ENCODE data around the gene GALNT4.
A peak's percentile ranks its signal among the peaks of the same experiment; 100 is the strongest.

GALNT4 gene

DNA sequence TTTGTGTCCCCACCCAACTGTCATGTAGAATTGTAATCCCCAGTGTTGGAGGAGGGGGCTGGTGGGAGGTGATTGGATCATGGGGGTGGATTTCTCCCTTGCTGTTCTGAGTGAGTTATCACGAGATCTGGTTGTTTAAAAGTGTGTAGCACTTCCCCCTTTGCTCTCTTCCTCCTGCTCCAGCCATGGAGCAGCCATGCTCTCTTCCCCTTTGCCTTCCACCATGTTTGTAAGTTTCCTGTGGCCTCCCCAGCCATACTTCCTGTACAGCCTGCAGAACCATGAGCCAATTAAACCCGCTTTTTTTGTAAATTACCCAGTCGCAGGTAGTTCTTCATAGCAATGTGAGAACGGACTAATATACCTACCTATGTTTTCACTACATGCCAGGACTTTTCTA is 3.8 kb upstream of the GALNT4 start:
- DNase-seq, result peak; percentile 25

DNA sequence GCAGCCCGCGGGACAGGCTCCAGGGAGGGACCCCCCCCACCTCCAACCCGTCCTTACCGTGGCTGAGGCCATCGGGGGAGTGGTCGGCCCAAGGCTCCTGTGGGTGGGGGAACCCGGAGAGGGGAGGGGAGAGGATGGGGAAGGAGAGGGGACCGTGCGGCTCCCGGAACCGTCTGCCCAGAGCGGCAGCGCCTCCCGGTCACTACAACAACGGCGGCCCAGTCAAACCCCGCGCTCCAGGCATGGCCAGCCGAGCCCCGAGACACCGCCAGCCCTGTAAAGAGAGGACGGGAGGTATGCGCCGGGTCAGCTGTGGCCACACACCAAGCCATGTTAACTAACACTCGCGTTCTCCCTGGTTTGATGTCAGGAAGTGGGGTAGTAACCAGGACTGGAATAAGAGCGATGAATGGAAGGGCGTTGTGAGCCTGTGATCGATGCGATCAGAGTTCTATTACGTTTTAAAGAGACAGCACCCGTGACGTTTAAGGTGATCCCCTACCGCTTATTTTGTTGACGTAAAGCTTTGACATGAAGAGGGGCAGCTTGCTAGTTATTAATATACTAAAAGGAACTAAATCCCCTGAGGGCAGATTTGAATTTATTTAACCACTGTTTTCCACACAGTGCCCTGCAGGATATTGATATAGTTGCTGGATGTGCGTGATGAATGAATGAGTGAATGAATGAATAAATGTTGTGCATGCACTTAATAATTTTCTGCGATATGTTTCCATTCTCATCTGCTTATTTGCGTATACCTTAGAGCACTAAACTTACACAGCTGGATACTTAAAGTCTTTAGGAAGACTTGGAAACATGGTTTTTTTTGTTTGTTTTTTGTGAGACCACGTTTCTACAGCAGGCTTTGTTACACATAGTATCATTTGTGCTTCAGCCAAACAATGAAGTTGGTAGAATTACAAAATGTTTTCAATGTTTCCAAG is 1.5 kb upstream of the GALNT4 start, which contains the start of gene POC1B:
Gene POC1B, minus strand, starts transcription at position 224 of the 947 bp plus-strand sequence. Its CDS starts 152 bp downstream, at position 72.
- peak; percentile 97 for DNase-seq

DNA sequence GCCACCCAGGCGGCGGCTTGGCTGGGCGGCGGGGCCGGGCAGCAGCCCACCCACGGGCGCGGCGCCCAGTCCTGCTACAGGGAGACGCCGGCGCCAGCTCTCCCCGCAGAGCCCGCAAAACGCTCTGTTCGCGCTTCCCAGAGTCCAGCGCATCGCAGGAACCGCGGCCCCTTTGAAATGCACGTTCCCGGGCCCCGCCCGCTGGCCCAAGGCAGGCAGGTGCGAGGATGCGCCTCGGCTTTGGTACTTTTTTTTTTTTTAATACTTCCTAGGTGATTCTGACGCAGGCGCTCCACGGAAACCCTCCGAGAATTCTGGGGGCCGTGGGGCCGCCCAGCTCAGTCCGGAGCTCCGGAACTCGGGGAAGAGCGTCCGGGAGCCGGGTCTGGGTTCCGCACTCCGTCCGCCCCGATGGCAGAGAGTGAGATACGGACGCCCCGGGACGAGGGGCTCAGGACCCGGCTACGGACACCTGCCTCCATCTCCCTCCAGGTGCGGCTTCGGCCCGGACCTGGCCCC is 768 bp upstream of the GALNT4 start:
- DNase-seq, result peak; percentile 82

DNA sequence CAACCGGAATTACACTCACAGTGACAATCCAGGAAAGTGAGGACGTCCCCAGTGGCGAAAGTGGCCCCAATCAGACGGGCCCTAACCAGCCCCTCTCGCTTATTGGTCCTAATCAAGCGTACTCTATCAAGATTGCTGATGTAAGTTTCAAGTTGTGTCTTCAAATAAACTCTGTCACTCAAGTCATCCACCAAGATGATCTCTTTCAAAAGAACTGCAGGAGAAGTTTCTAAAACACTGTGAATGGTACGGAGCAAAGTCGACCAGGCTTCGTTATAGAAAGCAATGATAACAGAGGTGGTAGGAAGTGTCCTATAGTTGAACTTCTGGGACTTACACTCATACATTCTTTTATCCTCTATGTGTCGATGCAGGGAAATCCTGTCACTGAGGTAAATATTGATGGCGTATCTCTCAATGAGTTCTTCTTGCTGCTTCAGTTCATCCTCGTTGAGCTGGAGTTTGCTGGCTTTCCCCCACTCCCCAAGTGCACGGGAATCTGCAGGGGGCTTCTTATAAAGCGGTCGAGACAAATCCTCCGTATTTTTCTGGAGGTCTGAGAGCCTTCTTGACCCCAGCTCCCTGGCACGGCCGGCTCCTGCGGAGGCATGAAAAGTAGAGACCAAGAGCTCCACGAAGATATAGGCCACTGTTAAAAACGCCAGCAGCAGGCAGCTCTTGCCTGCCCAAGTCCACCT is 604 bp downstream of the GALNT4 start:
- DNase-seq, result no peak

DNA sequence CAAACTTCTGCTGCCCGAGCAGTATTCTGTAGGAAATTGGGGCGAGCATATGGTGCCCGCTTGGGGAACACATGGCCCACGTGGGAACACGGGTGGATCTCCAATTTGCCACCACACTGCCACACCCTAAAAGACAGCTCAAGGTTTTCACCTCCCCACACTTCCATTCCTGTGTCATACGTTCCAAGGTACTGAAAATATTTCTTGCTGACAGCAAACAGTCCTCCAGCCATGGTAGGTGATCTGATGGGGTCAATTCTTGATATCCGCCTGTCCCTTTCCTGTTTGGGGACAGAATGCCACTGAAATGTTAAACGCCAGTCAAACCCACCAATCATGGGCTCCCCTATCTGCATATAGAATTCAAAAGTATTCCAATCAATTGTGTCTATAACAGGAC is 1.2 kb downstream of the GALNT4 start:
- no peak for DNase-seq

DNA sequence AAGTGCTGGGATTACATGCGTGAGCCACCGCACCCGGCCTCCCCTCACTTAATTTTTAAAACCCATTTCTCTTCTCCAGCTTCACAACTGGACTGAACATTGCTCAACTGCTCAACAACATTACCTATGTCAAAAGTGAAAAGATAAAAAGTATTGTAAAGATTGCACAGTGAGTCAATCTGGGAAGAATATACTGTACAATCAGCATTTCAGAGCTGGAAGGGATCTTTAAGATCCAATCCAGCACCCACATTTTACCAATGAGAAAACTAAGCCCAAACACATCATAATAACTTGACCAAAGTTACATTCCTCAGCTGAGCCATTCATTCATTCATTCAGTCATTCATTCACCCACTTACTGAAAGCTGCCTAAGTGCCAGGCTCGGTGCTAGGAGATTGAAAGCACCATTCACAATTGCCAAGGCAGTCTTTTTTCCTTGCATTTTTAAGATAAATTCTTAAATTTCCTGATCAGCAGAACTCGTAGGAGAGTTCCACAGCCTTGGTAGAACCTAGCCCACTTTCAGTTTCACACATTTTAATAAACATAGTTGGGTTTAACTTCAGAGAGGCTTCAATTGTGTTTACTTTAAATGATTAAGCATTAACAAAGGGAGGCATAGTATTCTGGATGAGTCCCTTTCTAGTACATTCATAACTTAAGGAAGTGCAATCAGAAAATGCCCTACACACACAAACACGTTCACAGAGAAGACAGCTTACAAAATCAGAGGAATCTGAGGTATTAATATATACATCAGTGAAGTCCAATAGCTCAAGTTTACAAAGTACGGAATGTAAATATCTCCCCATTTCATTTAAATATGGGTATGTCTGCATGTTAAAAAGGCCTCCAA is 3.0 kb downstream of the GALNT4 start:
- DNase-seq, result no peak

DNA sequence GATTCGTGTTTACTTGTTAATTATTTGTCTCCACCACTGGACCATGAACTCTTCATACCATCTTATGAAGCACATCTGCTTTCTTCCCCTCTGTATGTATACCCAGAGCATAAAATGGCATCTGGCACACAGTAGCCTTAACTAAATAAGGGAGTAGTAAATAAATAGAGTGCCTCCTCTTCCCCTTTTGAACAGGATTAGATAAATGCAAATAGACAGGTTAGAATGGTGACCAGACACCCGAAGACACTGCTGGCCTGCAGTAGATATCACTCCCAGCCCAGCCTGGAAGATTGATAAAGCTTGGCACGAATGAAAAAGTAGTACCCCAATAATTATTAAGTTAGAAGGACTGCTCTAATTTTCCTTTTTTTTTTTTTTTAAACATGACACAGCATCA is 6.9 kb downstream of the GALNT4 start:
- no peak for DNase-seq

DNA sequence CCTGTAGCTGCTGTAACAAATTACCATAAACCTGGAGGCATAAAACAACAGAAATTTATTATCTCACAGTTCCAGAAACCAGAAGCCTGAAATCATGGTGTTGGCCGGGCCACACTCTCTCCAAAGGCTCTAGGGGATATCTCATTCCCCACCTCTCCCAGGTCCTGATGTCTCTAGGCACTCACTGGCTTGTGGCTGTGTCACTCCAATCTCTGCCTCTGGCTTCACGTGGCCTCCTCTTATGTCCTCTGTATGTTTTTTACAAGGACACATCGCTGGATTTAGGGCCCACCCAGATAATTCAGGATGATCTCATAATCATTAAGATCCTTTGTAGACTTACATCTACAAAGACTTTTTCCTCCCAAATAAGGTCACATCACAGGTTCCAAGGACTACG is 8.0 kb downstream of the GALNT4 start:
- DNase-seq, result no peak

DNA sequence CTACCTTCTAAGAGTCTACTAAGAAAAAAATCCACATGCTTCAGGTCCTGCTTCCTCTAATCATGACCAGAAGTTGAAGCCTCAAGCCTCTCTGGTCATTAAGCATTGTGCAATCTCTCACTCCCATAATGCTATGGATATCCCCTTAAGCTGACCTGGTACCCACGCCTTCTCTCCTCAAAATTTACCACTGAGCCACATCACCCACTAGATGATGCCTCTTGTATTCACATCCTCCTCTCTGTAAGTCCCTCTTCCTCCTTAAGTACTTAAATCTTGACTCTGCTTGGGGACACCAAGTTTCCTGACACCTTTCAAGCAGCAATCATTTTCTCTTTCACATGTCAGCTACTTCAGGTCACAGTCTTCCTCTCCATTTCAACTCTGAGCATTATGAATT is 9.8 kb downstream of the GALNT4 start:
- DNase-seq, result no peak

DNA sequence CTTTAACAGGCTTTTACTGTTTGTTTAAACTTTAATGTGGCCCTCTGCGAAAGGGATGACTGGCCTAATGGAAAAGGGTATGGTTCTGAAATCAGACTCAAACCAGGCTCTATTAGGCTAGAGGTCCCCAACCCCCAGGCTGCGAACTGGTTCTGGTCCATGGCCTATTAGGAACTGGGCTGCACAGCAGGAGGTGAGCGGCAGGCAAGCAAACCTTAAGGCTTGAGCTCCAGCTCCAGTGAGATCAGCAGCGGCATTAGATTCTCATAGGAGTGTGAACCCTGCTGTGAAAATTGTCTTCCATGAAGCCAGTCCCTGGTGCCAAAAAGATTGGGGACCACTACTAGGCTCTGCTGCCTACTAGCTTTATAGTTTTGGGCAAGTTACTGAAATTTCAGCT is 11.1 kb downstream of the GALNT4 start:
- DNase-seq, result no peak

DNA sequence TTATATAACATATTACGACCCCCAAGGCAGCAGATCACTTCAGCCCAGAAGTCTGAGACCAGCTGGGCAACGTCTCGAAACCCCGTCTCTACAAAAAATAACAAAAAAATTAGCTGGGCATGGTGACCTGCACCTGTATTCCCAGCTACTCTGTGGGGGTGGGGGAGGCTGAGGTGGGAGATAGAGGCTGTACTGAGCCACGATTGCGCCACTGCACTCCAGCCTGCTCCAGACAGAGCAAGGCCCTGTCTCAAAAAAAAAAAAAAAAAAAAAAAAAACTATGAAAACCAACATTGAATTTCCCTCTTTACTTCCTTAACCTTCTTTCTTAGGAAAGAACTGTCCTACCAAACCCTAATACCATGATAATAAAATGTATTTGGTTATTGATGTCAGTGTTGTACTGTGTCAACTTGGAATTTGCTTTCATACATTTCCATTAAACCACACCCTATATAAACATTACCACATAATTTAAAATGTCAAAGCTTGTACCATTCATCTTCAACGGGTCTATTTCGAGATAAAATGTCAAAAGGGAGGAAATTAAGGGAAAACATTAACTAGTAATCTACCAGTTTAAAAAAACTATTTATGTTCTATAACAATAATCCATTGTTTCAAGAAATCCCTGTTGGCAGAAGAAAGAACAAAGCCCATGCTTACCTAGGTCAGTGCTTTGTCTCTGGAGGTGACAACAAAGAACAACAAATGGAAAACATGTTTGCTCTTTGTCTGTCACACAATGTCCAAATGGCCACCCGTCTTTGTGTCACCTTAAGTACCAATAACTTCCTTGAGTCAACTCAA is 17.4 kb downstream of the GALNT4 start:
- DNase-seq, result no peak

DNA sequence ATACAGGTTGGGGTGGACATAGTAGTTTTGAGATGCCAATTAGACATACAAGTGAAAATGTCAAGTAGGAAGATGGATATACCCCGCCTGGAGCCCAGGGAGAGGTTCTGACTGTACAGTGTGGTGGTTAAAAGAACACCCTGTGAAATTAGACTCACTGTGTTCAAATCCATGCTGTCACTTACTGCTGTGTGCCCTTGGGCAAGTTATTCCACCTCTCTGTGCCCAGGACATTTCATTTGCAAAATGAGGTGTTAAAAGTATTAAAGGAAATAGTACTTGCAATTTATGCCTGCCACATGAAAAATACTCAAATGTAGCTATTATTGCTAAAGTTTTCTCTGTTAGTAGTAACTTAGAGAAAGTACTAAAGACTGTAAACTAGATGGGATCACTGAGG is 18.5 kb downstream of the GALNT4 start:
- no peak for DNase-seq

DNA sequence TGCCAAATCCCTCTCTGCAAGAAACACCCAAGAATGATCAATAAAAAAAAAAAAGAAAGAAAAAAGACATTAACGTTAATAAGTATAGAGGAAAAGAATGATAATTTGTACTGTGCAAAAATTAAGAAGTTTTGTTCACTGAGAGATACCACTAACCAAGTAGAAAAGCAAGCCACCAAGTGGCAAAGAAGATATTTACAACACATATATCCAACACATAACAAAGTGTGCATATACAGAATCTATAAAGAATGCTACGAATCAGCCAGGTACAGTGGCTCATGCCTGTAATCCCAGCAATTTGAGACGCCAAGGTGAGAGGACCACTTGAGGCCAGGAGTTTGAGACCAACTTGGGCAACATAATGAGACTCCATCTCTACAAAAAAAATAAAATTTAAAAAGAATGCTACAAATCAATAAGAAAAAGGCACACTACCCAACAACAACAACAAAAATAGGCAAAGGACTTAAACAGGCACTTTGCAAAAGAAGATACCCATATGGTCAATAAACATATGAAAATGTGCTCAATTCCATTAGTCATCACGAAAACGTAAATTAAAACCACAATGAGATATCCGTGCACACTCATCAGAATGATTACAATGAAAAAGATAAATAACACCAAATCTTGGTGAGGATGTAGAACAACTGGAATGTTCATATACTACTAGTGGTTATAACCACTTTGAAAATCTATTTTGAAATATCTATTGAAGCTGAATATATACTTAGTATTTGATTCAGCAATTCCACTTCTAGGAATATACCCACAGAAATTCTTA is 19.8 kb downstream of the GALNT4 start:
- DNase-seq, result no peak

DNA sequence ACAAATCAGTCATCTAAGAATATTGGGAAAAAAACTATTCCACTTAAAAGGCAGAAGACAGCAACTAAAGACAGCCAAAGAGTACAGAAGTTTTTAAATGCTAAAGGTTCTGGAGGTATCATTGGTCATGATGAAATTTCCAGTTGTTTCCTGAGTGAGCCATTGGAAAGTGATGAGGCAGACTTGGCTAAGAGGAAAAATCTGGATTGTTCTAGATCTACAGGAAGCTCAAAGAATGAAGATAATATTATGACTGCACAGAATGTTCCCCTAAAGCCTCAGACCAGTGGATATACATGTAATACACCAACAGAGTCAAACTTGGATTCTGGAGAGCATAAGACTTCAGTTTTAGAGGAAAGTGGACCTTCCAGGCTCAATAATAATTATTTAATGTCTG is 22.8 kb downstream of the GALNT4 start:
- no peak for DNase-seq

DNA sequence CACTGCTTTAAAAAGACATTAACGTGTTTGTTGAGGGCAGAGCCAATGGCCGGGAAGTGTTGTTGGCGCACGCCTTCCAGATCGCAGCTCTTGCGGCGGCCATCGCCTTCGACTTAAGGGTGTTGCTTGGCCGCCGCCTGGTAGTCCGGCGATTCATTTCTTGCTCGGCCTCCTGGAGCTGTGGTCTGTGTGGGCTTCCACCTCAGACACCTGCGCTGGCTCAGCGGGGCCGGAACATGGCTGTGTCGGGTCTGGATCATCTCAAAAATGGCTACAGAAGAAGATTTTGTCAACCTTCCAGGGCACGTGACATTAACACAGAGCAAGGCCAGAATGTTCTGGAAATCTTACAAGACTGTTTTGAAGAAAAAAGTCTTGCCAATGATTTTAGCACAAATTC is 24.7 kb downstream of the GALNT4 start:
- DNase-seq, result no peak

DNA sequence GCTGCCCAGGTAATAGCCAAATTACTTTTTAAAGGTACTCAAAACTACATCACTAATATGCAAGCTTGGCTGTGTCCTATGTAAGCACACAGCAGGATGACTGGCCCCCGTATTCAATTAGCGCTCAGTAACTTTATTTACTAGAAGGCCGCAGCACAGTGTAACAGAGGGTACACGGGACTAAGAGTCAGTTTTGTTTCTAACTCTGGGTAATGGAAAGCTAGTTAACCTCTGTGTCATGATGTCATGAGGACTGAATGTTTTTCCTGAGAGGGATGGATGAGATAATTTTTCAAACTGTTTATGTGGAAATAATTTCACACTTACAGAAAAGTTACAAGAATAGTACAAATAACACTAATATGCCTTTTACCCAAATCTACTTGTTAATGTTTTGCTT is 27.1 kb downstream of the GALNT4 start:
- no peak for DNase-seq

DNA sequence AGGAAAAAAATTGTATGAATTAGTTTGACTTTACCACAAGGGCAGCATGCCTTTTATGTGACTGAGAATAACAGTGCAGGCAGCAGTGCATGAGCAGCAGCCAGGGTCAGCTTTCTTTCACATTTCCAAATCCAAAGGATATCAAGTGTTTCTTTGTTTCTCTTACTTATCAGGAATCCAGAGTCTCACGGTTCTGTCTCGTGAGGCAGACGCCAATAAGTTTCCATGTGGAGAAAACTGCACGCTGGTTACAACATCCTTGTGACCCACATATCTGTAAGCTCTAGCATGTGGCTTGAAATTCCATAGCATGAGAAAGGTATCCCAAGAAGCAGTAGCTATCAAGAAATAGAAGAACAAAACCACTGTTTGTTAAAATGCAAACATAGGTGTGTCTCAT is 27.6 kb downstream of the GALNT4 start:
- no peak for DNase-seq

DNA sequence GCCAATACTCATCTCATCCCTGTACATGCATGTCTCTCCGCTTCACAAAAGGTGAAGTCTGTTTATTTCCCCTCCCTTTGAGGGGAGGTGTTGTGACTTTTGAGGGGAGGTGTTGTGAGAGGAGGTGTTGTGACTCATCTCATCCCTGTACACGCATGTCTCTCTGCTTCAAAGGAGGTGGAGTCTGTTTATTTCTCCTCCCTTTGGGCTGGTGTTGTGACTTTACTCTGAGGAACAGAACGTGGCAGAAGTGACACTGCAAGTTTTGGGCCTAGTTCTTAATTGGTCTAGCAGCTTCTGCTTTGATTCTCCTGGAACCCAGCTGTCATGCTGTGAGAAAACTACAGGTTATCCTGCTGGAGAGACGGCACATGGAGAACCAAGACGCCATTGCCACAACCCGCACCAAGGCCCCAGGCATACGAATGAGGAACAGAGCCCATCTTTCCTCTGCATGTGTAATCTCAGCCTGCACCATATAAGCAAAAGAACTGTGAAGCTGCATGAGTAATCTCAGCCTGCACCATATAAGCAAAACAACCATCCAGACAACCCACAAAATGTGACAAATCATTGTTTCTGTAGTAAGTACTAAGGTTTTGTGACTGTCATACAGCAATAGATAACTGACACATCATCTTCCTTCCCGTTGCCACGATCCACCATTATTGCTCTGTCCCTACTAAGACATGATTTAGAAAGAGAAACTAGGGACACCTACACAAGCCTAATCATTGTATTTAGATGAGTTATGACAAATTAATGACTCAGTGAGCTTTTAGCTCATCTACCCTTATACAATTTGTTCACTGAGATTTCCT is 30.0 kb downstream of the GALNT4 start:
- no peak for DNase-seq

DNA sequence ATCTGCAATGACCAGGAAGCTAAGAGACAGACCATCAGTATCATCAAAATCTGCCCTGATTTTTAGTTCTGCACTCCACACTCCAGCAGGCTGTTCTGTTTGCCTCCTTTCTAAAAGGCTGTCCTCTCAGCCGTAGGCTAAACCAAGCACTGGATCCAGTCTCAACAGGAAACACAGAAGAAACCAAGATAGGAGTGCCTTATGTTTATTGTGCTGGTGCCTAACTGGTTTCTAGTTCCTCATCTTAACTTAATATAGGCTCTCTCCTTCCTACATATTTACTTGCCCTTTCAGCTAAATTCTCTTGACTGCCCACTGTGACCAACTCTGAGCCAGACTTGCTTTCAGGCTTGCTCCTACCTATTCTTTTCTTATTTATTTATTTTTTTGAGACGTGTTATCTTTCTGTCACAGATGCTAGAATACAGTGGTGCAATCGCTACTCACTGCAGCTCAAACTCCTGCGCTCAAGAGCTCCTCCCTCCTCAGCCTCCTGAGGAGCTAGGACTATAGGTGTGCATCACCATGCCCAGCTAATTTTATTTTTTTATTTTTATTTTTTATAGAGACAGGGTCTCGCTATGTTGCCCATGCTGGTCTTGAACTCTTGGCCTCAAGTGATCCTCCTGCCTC is 30.8 kb downstream of the GALNT4 start:
- no peak for DNase-seq

DNA sequence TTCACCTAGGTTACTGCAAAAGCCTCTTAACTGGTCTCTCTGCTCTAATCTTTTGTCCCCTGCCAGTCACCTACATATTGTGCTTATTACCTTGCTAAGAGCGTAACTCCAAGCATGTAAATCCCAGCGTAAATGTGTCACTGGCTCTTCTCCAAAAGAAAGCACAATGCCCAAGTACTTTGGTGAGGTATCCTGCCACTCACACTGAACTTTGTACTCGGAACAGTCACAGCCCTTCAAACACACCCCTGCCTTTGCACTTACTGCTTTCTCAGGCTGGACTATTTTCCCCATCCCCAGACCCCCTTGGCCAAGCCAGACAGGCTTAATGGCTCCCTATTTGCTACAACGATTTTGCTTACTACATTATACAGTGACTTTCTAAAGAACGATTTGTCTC is 31.7 kb downstream of the GALNT4 start:
- DNase-seq, result no peak
